HepG2 (cell line): ENCODE data around the gene ATP13A1. TPM values are rescaled to one million over a fixed set of nuclear protein-coding genes. Genes with fewer than 3 reads are reported as not detected.

Experiments
- ATAC-seq: fragments of 200-7000 bp; cut with Tn5 transposase; 3 replicates; pipeline ENCODE4 v1.9.1; 2020; ENCODE audit warnings: mild to moderate bottlenecking, moderate library complexity
- BruUV-seq: library from RNA; stranded (reverse); fragments of 400-500 nt; replicated peaks from 2 replicates; lab custom pipeline; 2021; lab: Mats Ljungman, UMichigan
- CTCF ChIA-PET: fragments of 300-600 bp; formaldehyde crosslinking; extraction: SDS; loops from one replicate; lab custom pipeline; 2021; ENCODE audit warnings: low total read pairs, inconsistent platforms, low intra/inter-chr PET ratio; lab: Yijun Ruan, JAX
- POLR2A ChIA-PET: fragments of 350-600 bp; sonication (Branson Sonifier 250); formaldehyde crosslinking; loops from one replicate; lab custom pipeline; 2020; ENCODE audit warnings: antibody characterized with exemption, inconsistent platforms; lab: Yijun Ruan, JAX
- DNase-seq: peaks from one replicate; pipeline ENCODE4 v3.0.0-alpha.2; 2015; ENCODE audit warnings: low spot score
- FAIRE-seq: peaks from 3 replicates; lab custom pipeline; 2011; peaks lifted over from hg19 to GRCh38; lab: Jason Lieb, UNC
- H2AFZ ChIP-seq: one replicate; pipeline ENCODE4 v1.6.1; 2011; ENCODE audit warnings: low read length, inconsistent platforms
- H3K27ac ChIP-seq: fragments of 300-600 bp; 3 replicates; pipeline ENCODE4 v1.8.0; 2011; ENCODE audit warnings: mixed run types, mild to moderate bottlenecking, mixed read lengths, low read length, inconsistent platforms; ENCODE audit not compliant: insufficient read depth; ENCODE audit errors: extremely low read length
- H3K27me3 ChIP-seq, 2 experiments: fragments of 200-600 bp in 1 of 2; 2 replicates in 1 of 2; 3 replicates in 1 of 2; pipeline versions ENCODE4 v1.6.0 to v1.8.0; 2011; ENCODE audit warnings: low read length in 2 of 2, mild to moderate bottlenecking in 2 of 2, moderate library complexity in 2 of 2, inconsistent platforms in 1 of 2; ENCODE audit not compliant: insufficient read depth in 2 of 2, control insufficient read depth in 1 of 2
- H3K36me3 ChIP-seq, 2 experiments: fragments of 200-600 bp in 1 of 2; replicated peaks in 1 of 2; 2 replicates in 1 of 2; 3 replicates in 1 of 2; pipeline versions ENCODE4 v1.5.1 to v1.8.0; 2011; ENCODE audit warnings: low read length in 2 of 2, inconsistent platforms in 1 of 2; ENCODE audit not compliant: insufficient read depth in 2 of 2, control insufficient read depth in 1 of 2
- H3K4me1 ChIP-seq: 2 replicates; pipeline ENCODE4 v1.5.1; 2012; ENCODE audit warnings: low read length, inconsistent platforms; ENCODE audit not compliant: insufficient read depth
- H3K4me2 ChIP-seq: 2 replicates; pipeline ENCODE4 v1.6.0; 2011; ENCODE audit warnings: low read depth, low read length, inconsistent platforms
- H3K4me3 ChIP-seq, 3 experiments: fragments of 200-600 bp in 1 of 3; sonication (generic), shearing (Covaris generic) in 1 of 3; replicated peaks in 1 of 3; 2 replicates each; pipeline ENCODE4 v1.5.1; 2011 to 2016; ENCODE audit warnings: low read length in 3 of 3, inconsistent platforms in 2 of 3, low read depth in 2 of 3, mild to moderate bottlenecking in 2 of 3, control low read depth in 1 of 3, mixed read lengths in 1 of 3; ENCODE audit not compliant: insufficient read depth in 1 of 3
- H3K79me2 ChIP-seq: one replicate; pipeline ENCODE4 v1.6.1; 2011; ENCODE audit warnings: low read length, inconsistent platforms; ENCODE audit not compliant: insufficient read depth
- H3K9ac ChIP-seq: 2 replicates; pipeline ENCODE4 v1.6.0; 2011; ENCODE audit warnings: mild to moderate bottlenecking, low read depth, low read length, inconsistent platforms; ENCODE audit not compliant: insufficient read depth
- H3K9me3 ChIP-seq: 2 replicates; pipeline ENCODE4 v1.5.1; 2012; ENCODE audit warnings: mild to moderate bottlenecking, low read length
- H4K20me1 ChIP-seq: 2 replicates; pipeline ENCODE4 v1.6.0; 2011; ENCODE audit warnings: inconsistent platforms, mild to moderate bottlenecking, low read length, moderate library complexity; ENCODE audit not compliant: insufficient read depth
- ARID2 ChIP-seq: sonication (generic); formaldehyde crosslinking; IDR thresholded peaks from 2 replicates; pipeline ENCODE4 v1.8.1; 2022; ENCODE audit warnings: mild to moderate bottlenecking, missing genetic modification reagents, borderline replicate concordance
- EP300 ChIP-seq, 3 experiments: sonication (generic) in 1 of 3; formaldehyde crosslinking in 1 of 3; IDR thresholded peaks; 2 replicates each; pipeline versions ENCODE4 v1.5.1 to v1.6.1; 2011 to 2020; ENCODE audit warnings: low read depth in 2 of 3, low read length in 2 of 3, borderline replicate concordance in 1 of 3, improper control_type of control experiment in 1 of 3, mild to moderate bottlenecking in 1 of 3, missing genetic modification reagents in 1 of 3, moderate library complexity in 1 of 3
- HNRNPK ChIP-seq: fragments of 200-400 bp; formaldehyde crosslinking; IDR thresholded peaks from 2 replicates; pipeline ENCODE4 v1.6.1; 2018; ENCODE audit warnings: low read length, low read depth, moderate library complexity, mild to moderate bottlenecking; ENCODE audit not compliant: poor library complexity, severe bottlenecking
- KAT8 ChIP-seq: IDR thresholded peaks from 2 replicates; pipeline ENCODE4 v1.6.1; 2016; ENCODE audit warnings: missing genetic modification reagents, missing compliant biosample characterization
- KLF6 ChIP-seq: IDR thresholded peaks from 2 replicates; pipeline ENCODE4 v1.8.0; 2016; ENCODE audit warnings: missing biosample characterization, missing genetic modification reagents
- MYC ChIP-seq: sonication (generic); formaldehyde crosslinking; IDR thresholded peaks from 2 replicates; pipeline ENCODE4 v1.9.0; 2021; ENCODE audit warnings: missing genetic modification reagents, borderline replicate concordance
- PPARG ChIP-seq: conservative IDR thresholded peaks from 2 replicates; pipeline ENCODE4 v1.6.1; 2016; ENCODE audit warnings: missing biosample characterization, missing genetic modification reagents
- PRDM15 ChIP-seq: sonication (generic); formaldehyde crosslinking; IDR thresholded peaks from 2 replicates; pipeline ENCODE4 v1.4.0; 2020; ENCODE audit warnings: missing genetic modification reagents
- SMAD3 ChIP-seq: sonication (generic); formaldehyde crosslinking; IDR thresholded peaks from 2 replicates; pipeline ENCODE4 v1.4.0; 2020; ENCODE audit warnings: missing genetic modification reagents
- SOX5 ChIP-seq: IDR thresholded peaks from 2 replicates; pipeline ENCODE4 v1.6.1; 2016; ENCODE audit warnings: borderline replicate concordance
- ZFP36 ChIP-seq: fragments of 150-350 bp; IDR thresholded peaks from 2 replicates; pipeline ENCODE4 v1.6.1; 2018; ENCODE audit warnings: borderline replicate concordance, low read length, low read depth; ENCODE audit not compliant: partially characterized antibody
- ZNF318 ChIP-seq: sonication (generic); formaldehyde crosslinking; IDR thresholded peaks from 2 replicates; pipeline ENCODE4 v1.4.0; 2020; ENCODE audit warnings: mild to moderate bottlenecking, missing genetic modification reagents
- ZNF724P ChIP-seq: sonication (generic); formaldehyde crosslinking; IDR thresholded peaks from 2 replicates; pipeline ENCODE4 v1.8.0; 2022; ENCODE audit warnings: missing genetic modification reagents, borderline replicate concordance
- WGBS: methylation state at CpG from one replicate; pipeline ENCODE4 v1.1.6; 2017; ENCODE audit warnings: low lambda C conversion rate; 5-methylcytosine and 5-hydroxymethylcytosine counted together
- in situ Hi-C: cut with HindIII; loops from 2 replicates; pipeline ENCODE4 v1.10.0; 2017; ENCODE audit warnings: low pct_unique_long_range_greater_than_20kb; ENCODE audit not compliant: extremely low pct_ligation_motif_present
- intact Hi-C: fragments of 100-400 bp; cut with micrococcal nuclease; formaldehyde crosslinking; loops from one replicate; pipeline ENCODE4 v1.10.0; 2022; ENCODE audit not compliant: unreplicated experiment
- polyA plus RNA-seq, 8 experiments: library from polyadenylated mRNA; depleted of rRNA in 3 of 8; stranded (reverse) in 7 of 8; unstranded in 1 of 8; fragments of >200 nt; fragmentation: Illumina TruSeq in 4 of 8; extraction: Trizol in 4 of 8; gene quantifications; 2 replicates each; pipeline versions ENCODE4 v1.2.1 to v1.2.3, GENCODE V29; 2011 to 2016; ENCODE audit warnings: low read depth in 4 of 8, missing spikeins in 1 of 8, mixed read lengths in 1 of 8; ENCODE audit not compliant: insufficient read depth in 1 of 8
- total RNA-seq, 5 experiments: library from RNA; depleted of rRNA; stranded (reverse); fragments of >200 nt; fragmentation: Illumina TruSeq; extraction: Trizol; gene quantifications; 2 replicates each; pipeline ENCODE4 v1.2.3, GENCODE V29; 2016; ENCODE audit warnings: low read depth in 1 of 5

ATP13A1 gene
- total and polyA plus RNA-seq, 2 of the 13 experiments (the other 11 are each of a cell fraction or from before 2014, with no cell fraction given): 23.2 to 41.7 TPM

GRCh38 chr19:19637186-19637522 is 26.3 kb downstream of the ATP13A1 start:
- H3K27ac ChIP-seq: no peak overlapping the region
- WGBS: 98% methylated on average over 27 of the region's 27 CpGs
- no peak overlapping the region for H3K4me2 ChIP-seq
- ChIA-PET POLR2A (no interaction called here), CTCF (no interaction called here)
- no peak overlapping the region for H2AFZ ChIP-seq
- no peak overlapping the region for H3K9ac ChIP-seq
- no peaks in the 10 kb centered on the region for H3K27me3 ChIP-seq
- in situ Hi-C loops: no loop called here
- BruUV-seq: no TSS peak
- H3K4me3 ChIP-seq: no peak overlapping the region
- H3K9me3 ChIP-seq: no peaks in the 10 kb centered on the region
- no peaks in the 10 kb centered on the region for H4K20me1 ChIP-seq
- H3K36me3 ChIP-seq: no peaks in the 10 kb centered on the region
- ATAC-seq (no peak), DNase-seq (no peak), FAIRE-seq (no peak)
- H3K79me2 ChIP-seq: no peaks in the 10 kb centered on the region
- intact Hi-C loops: no loop called here
- no peaks in the 10 kb centered on the region for H3K4me1 ChIP-seq
- TF ChIP-seq ZFP36 (no peak), SMAD3 (CRISPR knock-in tag) (no peak), HNRNPK (no peak), KLF6 (CRISPR knock-in tag) (no peak), ZNF724P (CRISPR knock-in tag) (no peak), PPARG (CRISPR knock-in tag) (no peak), EP300 (IDR thresholded peaks at IDR 0.05; ENCODE audit: low read depth in 2 of 2, low read length in 2 of 2) (no peak), EP300 (CRISPR knock-in tag; IDR thresholded peaks at IDR 0.05; ENCODE audit: borderline replicate concordance) (no peak), PRDM15 (CRISPR knock-in tag) (no peak), SOX5 (CRISPR knock-in tag) (no peak), KAT8 (CRISPR knock-in tag) (no peak), ZNF318 (CRISPR knock-in tag) (no peak), ARID2 (no peak), MYC (no peak)
